IMR-90 (cell line): Measurements from ENCODE around the gene PRDM1. TPM values are rescaled to one million over a fixed set of nuclear protein-coding genes. Genes with fewer than 3 reads are reported as not detected.

ENCODE experiments used
- ATAC-seq: fragments of 200-7000 bp; cut with Tn5 transposase; 2 replicates; pipeline ENCODE4 v1.9.1; 2020; ENCODE audit warnings: low read depth, mild to moderate bottlenecking, moderate library complexity
- BruUV-seq: library from RNA; stranded (reverse); fragments of 400-500 nt; replicated peaks from 2 replicates; lab custom pipeline; 2021; lab: Mats Ljungman, UMichigan
- CTCF ChIA-PET: fragments of 300-600 bp; formaldehyde crosslinking; extraction: SDS; loops from one replicate; lab custom pipeline; 2021; ENCODE audit warnings: antibody characterized with exemption; lab: Yijun Ruan, JAX
- POLR2A ChIA-PET: fragments of 300-600 bp; sonication (Branson Sonifier 250); formaldehyde crosslinking; loops from one replicate; lab custom pipeline; 2022; ENCODE audit warnings: antibody characterized with exemption; ENCODE audit not compliant: unreplicated experiment; lab: Charles Lee
- DNase-seq: peaks from one replicate; pipeline ENCODE4 v3.0.0; 2013
- H2AFZ ChIP-seq: replicated peaks from 2 replicates; pipeline ENCODE3; 2013; ENCODE audit warnings: low read length, mild to moderate bottlenecking; ENCODE audit not compliant: poor library complexity
- H2AK5ac ChIP-seq: 2 replicates; pipeline ENCODE4 v1.6.1; 2013; ENCODE audit warnings: low read depth, low read length, inconsistent platforms
- H2AK9ac ChIP-seq: replicated peaks from 2 replicates; pipeline ENCODE3; 2013; ENCODE audit warnings: mild to moderate bottlenecking, low read depth, low read length, moderate library complexity; ENCODE audit not compliant: poor library complexity
- H2BK120ac ChIP-seq: 2 replicates; pipeline ENCODE4 v1.6.1; 2013; ENCODE audit warnings: low read depth, low read length, inconsistent platforms
- H2BK15ac ChIP-seq: 3 replicates; pipeline ENCODE4 v1.6.1; 2013; ENCODE audit warnings: low read depth, low read length, inconsistent platforms
- H2BK20ac ChIP-seq: 2 replicates; pipeline ENCODE4 v1.6.1; 2013; ENCODE audit warnings: low read depth, mild to moderate bottlenecking, inconsistent platforms, low read length, moderate library complexity
- H2BK5ac ChIP-seq: 2 replicates; pipeline ENCODE4 v1.6.1; 2013; ENCODE audit warnings: mild to moderate bottlenecking, low read depth, low read length, inconsistent platforms; ENCODE audit not compliant: poor library complexity, severe bottlenecking
- H3K14ac ChIP-seq: replicated peaks from 2 replicates; pipeline ENCODE4 v1.6.1; 2013; ENCODE audit warnings: low read depth, low read length, inconsistent platforms
- H3K18ac ChIP-seq: 2 replicates; pipeline ENCODE4 v1.6.1; 2013; ENCODE audit warnings: low read depth, low read length, control low read depth
- H3K23ac ChIP-seq: 2 replicates; pipeline ENCODE4 v1.6.1; 2013; ENCODE audit warnings: low read depth, low read length, inconsistent platforms
- H3K27ac ChIP-seq: 2 replicates; pipeline ENCODE4 v1.5.1; 2013; ENCODE audit warnings: mild to moderate bottlenecking, control low read depth, low read length; ENCODE audit not compliant: insufficient read depth
- H3K27me3 ChIP-seq: 2 replicates; pipeline ENCODE4 v1.6.1; 2013; ENCODE audit warnings: low read length; ENCODE audit not compliant: control insufficient read depth, insufficient read depth
- H3K36me3 ChIP-seq: 2 replicates; pipeline ENCODE4 v1.6.1; 2013; ENCODE audit warnings: low read length, mixed read lengths; ENCODE audit not compliant: control insufficient read depth, insufficient read depth
- H3K4ac ChIP-seq: 2 replicates; pipeline ENCODE4 v1.6.1; 2013; ENCODE audit warnings: low read depth, low read length, inconsistent platforms
- H3K4me1 ChIP-seq: 2 replicates; pipeline ENCODE4 v1.6.1; 2013; ENCODE audit warnings: low read length, mixed read lengths; ENCODE audit not compliant: control insufficient read depth, insufficient read depth
- H3K4me2 ChIP-seq: 2 replicates; pipeline ENCODE4 v1.6.1; 2013; ENCODE audit warnings: low read depth, mild to moderate bottlenecking, control low read depth, low read length, moderate library complexity
- H3K4me3 ChIP-seq: 2 replicates; pipeline ENCODE4 v1.5.1; 2013; ENCODE audit warnings: low read depth, mild to moderate bottlenecking, control low read depth, low read length, moderate library complexity; ENCODE audit not compliant: insufficient read depth
- H3K56ac ChIP-seq: 2 replicates; pipeline ENCODE4 v1.6.1; 2013; ENCODE audit warnings: low read length, inconsistent platforms; ENCODE audit not compliant: insufficient read depth; ENCODE audit errors: extremely low read depth
- H3K79me1 ChIP-seq, 2 experiments: 2 replicates each; pipeline ENCODE4 v1.6.1; 2013; ENCODE audit warnings: low read length in 2 of 2, inconsistent platforms in 1 of 2, low read depth in 1 of 2
- H3K9ac ChIP-seq: 2 replicates; pipeline ENCODE4 v1.6.1; 2013; ENCODE audit warnings: low read depth, low read length, control low read depth
- H3K9me1 ChIP-seq: 2 replicates; pipeline ENCODE4 v1.6.1; 2013; ENCODE audit warnings: low read length, inconsistent platforms; ENCODE audit not compliant: insufficient read depth
- H3K9me3 ChIP-seq: 2 replicates; pipeline ENCODE4 v1.6.1; 2013; ENCODE audit warnings: low read length; ENCODE audit not compliant: control insufficient read depth, insufficient read depth
- H4K20me1 ChIP-seq: 2 replicates; pipeline ENCODE4 v1.6.1; 2013; ENCODE audit warnings: low read length, inconsistent platforms; ENCODE audit not compliant: insufficient read depth
- H4K5ac ChIP-seq: 2 replicates; pipeline ENCODE4 v1.6.1; 2013; ENCODE audit warnings: mild to moderate bottlenecking, low read depth, low read length, control low read depth
- H4K8ac ChIP-seq, 2 experiments: 2 replicates each; pipeline ENCODE4 v1.6.1; 2013; ENCODE audit warnings: low read depth in 2 of 2, low read length in 2 of 2, control low read depth in 1 of 2, inconsistent platforms in 1 of 2
- H4K91ac ChIP-seq: 2 replicates; pipeline ENCODE4 v1.6.1; 2013; ENCODE audit warnings: low read depth, low read length, inconsistent platforms; ENCODE audit not compliant: insufficient read depth
- BHLHE40 ChIP-seq: fragments of 150-350 bp; IDR thresholded peaks from 2 replicates; pipeline ENCODE4 v1.6.1; 2016; ENCODE audit warnings: mild to moderate bottlenecking, low read depth, low read length
- MXI1 ChIP-seq: IDR thresholded peaks from 2 replicates; pipeline ENCODE4 v1.6.1; 2012; ENCODE audit warnings: low read depth, mild to moderate bottlenecking, low read length, moderate library complexity, borderline replicate concordance
- NFE2L2 ChIP-seq: fragments of 150-350 bp; IDR thresholded peaks from 2 replicates; pipeline ENCODE4 v1.6.1; 2016; ENCODE audit warnings: low read depth, mild to moderate bottlenecking, low read length
- RAD21 ChIP-seq: IDR thresholded peaks from 2 replicates; pipeline ENCODE4 v1.6.1; 2012; ENCODE audit warnings: low read length, improper control_type of control experiment
- RCOR1 ChIP-seq: IDR thresholded peaks from 2 replicates; pipeline ENCODE4 v1.6.1; 2012; ENCODE audit warnings: mild to moderate bottlenecking, low read length, improper control_type of control experiment; ENCODE audit not compliant: insufficient replicate concordance
- RFX5 ChIP-seq: IDR thresholded peaks from 2 replicates; pipeline ENCODE4 v1.8.0; 2012; ENCODE audit warnings: low read depth, mild to moderate bottlenecking, low read length, moderate library complexity
- SMC3 ChIP-seq: fragments of 150-350 bp; IDR thresholded peaks from 2 replicates; pipeline ENCODE4 v1.6.1; 2016; ENCODE audit warnings: low read depth, mild to moderate bottlenecking, antibody characterized with exemption, low read length, moderate library complexity
- WGBS, 2 experiments: methylation state at CpG; one replicate each; pipeline versions ENCODE4 v1.1.5 to v1.1.7; 2013; ENCODE audit warnings: missing lambda C conversion rate in 2 of 2; ENCODE audit not compliant: insufficient read length in 1 of 2; ENCODE audit errors: extremely low coverage in 2 of 2; 5-methylcytosine and 5-hydroxymethylcytosine counted together
- dilution Hi-C: fragments of 300-500 bp; cut with HindIII; formaldehyde crosslinking; loops from one replicate; pipeline ENCODE4 v1.14.3; 2018; ENCODE audit warnings: low sequenced_read_pairs; ENCODE audit not compliant: unreplicated experiment
- in situ Hi-C: fragments of 300-500 bp; cut with MboI; formaldehyde crosslinking; loops from 3 replicates; pipeline ENCODE4 v1.14.3; 2019; ENCODE audit warnings: low sequenced_read_pairs, inconsistent platforms, mixed read lengths
- intact Hi-C: fragments of 100-400 bp; cut with micrococcal nuclease; formaldehyde crosslinking; loops from 2 replicates; pipeline ENCODE4 v1.10.0; 2022
- polyA plus RNA-seq, 3 experiments: library from polyadenylated mRNA; depleted of rRNA; stranded (reverse); fragments of >200 nt; gene quantifications; 2 replicates each; pipeline ENCODE4 v1.2.3, GENCODE V29; 2012; ENCODE audit warnings: low replicate concordance in 1 of 3
- total RNA-seq: library from RNA; depleted of rRNA; stranded (reverse); fragments of >200 nt; gene quantifications from 2 replicates; pipeline ENCODE4 v1.2.3, GENCODE V29; 2012
- TF ChIP-seq, protein P1 (sequence below): conservative IDR thresholded peaks from 2 replicates; pipeline ENCODE4 v1.5.1; 2012; ENCODE audit warnings: mild to moderate bottlenecking, low read depth, low read length, improper control_type of control experiment

Gene PRDM1
- total and polyA plus RNA-seq, 2 of the 4 experiments (the other 2 are of a cell fraction) = 2.3 to 3.0 TPM

GRCh38 chr6:106070636-106071035 lies 15.5 kb upstream of the PRDM1 start:
- Histone ChIP-seq H3K27ac (no peak overlapping the region), H2BK120ac (no peak overlapping the region), H2BK20ac (no peak overlapping the region), H3K4me2 (no peak overlapping the region), H4K20me1 (no peaks in the 10 kb centered on the region), H2AK9ac (no peak overlapping the region), H4K8ac (no peak overlapping the region), H3K4me1 (no peaks in the 10 kb centered on the region; the same call in 1 of the 2 replicates), H2AFZ (no peak overlapping the region), H3K14ac (no peak overlapping the region), H3K9me1 (no peaks in the 10 kb centered on the region), H3K27me3 (no peaks in the 10 kb centered on the region), H3K9me3 (no peaks in the 10 kb centered on the region), H3K9ac (no peak overlapping the region), H3K23ac (no peak overlapping the region), H3K4ac (no peak overlapping the region), H2BK5ac (no peak overlapping the region), H2BK15ac (no peak overlapping the region), H2AK5ac (no peak overlapping the region), H3K18ac (no peak overlapping the region), H3K79me1 (no peaks in the 10 kb centered on the region), H4K91ac (no peak overlapping the region), H4K5ac (no peak overlapping the region), H3K4me3 (no peak overlapping the region), H3K56ac (no peak overlapping the region), H3K36me3 (no peaks in the 10 kb centered on the region)
- intact Hi-C loops (no loop called here), in situ Hi-C loops (no loop called here), dilution Hi-C loops (no loop called here)
- no CpG with 5 or more reads among the region's 1 CpG for WGBS, 2 experiments
- DNase-seq (no peak), ATAC-seq (no peak)
- CTCF ChIA-PET = no interaction called here
- TF ChIP-seq RFX5 = no peak
- no peak for TF ChIP-seq RAD21
- TF ChIP-seq SMC3 = no peak
- TF ChIP-seq, protein P1, sequence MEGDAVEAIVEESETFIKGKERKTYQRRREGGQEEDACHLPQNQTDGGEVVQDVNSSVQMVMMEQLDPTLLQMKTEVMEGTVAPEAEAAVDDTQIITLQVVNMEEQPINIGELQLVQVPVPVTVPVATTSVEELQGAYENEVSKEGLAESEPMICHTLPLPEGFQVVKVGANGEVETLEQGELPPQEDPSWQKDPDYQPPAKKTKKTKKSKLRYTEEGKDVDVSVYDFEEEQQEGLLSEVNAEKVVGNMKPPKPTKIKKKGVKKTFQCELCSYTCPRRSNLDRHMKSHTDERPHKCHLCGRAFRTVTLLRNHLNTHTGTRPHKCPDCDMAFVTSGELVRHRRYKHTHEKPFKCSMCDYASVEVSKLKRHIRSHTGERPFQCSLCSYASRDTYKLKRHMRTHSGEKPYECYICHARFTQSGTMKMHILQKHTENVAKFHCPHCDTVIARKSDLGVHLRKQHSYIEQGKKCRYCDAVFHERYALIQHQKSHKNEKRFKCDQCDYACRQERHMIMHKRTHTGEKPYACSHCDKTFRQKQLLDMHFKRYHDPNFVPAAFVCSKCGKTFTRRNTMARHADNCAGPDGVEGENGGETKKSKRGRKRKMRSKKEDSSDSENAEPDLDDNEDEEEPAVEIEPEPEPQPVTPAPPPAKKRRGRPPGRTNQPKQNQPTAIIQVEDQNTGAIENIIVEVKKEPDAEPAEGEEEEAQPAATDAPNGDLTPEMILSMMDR = no peak
- TF ChIP-seq MXI1 = no peak
- TF ChIP-seq RCOR1 = no peak
- TF ChIP-seq BHLHE40 = no peak
- TF ChIP-seq NFE2L2 = no peak
- no TSS peak for BruUV-seq
- POLR2A ChIA-PET = no interaction called here
